ENCODE results near the gene CORO1C.

CORO1C gene

GRCh38 chr12:108671110-108671509 lies 60.2 kb downstream of the CORO1C start:
- no peak overlapping the region for H3K4me3 ChIP-seq (ENCODE audit: low read depth, low read length)
- no peak for TF ChIP-seq CTCF (IDR thresholded peaks at IDR 0.05; ENCODE audit: low read depth, low read length, missing control alignments)
- DNase-seq (ENCODE audit: low read depth), result no peak

- H3K4me3 ChIP-seq (ENCODE audit: low read depth, low read length), result no peak overlapping the region
- TF ChIP-seq CTCF (IDR thresholded peaks at IDR 0.05; ENCODE audit: low read depth, low read length, missing control alignments), result no peak
- no peak for DNase-seq (ENCODE audit: low read depth)
Measured at GRCh38 chr12:108670066-108670631, 61.2 kb downstream of the CORO1C start.

- TF ChIP-seq CTCF (IDR thresholded peaks at IDR 0.05; ENCODE audit: low read depth, low read length, missing control alignments), result no peak
- DNase-seq (ENCODE audit: low read depth), result no peak
- no peak overlapping the region for H3K4me3 ChIP-seq (ENCODE audit: low read depth, low read length)
Measured at GRCh38 chr12:108668542-108668941, 62.8 kb downstream of the CORO1C start.

- DNase-seq (ENCODE audit: low read depth), result no peak
- no peak overlapping the region for H3K4me3 ChIP-seq (ENCODE audit: low read depth, low read length)
- no peak for TF ChIP-seq CTCF (IDR thresholded peaks at IDR 0.05; ENCODE audit: low read depth, low read length, missing control alignments)
Measured at GRCh38 chr12:108668063-108668462, 63.3 kb downstream of the CORO1C start.

GRCh38 chr12:108667349-108667748 lies 64.0 kb downstream of the CORO1C start:
- no peak overlapping the region for H3K4me3 ChIP-seq (ENCODE audit: low read depth, low read length)
- no peak for DNase-seq (ENCODE audit: low read depth)
- TF ChIP-seq CTCF (IDR thresholded peaks at IDR 0.05; ENCODE audit: low read depth, low read length, missing control alignments), result no peak

GRCh38 chr12:108666401-108666881 lies 64.9 kb downstream of the CORO1C start:
- no peak for TF ChIP-seq CTCF (IDR thresholded peaks at IDR 0.05; ENCODE audit: low read depth, low read length, missing control alignments)
- no peak overlapping the region for H3K4me3 ChIP-seq (ENCODE audit: low read depth, low read length)
- no peak for DNase-seq (ENCODE audit: low read depth)

GRCh38 chr12:108665608-108666202 lies 65.6 kb downstream of the CORO1C start:
- no peak overlapping the region for H3K4me3 ChIP-seq (ENCODE audit: low read depth, low read length)
- TF ChIP-seq CTCF (IDR thresholded peaks at IDR 0.05; ENCODE audit: low read depth, low read length, missing control alignments), result no peak
- no peak for DNase-seq (ENCODE audit: low read depth)
